Transverse colon (tissue), 4 donors: ENCODE results near the gene DNLZ.

Source experiments
- EP300 ChIP-seq: sonication (generic); formaldehyde crosslinking; IDR thresholded peaks from one replicate; pipeline ENCODE4 v1.6.1; 2017; ENCODE audit warnings: antibody characterized with exemption, low read depth
- POLR2A ChIP-seq: fragments of 450-650 bp; IDR thresholded peaks from one replicate; pipeline ENCODE4 v1.6.1; 2016; ENCODE audit warnings: antibody characterized with exemption, mild to moderate bottlenecking, moderate library complexity
- POLR2AphosphoS5 ChIP-seq, 3 donors: sonication (generic); formaldehyde crosslinking; IDR thresholded peaks; one replicate each; pipeline ENCODE4 v1.6.1; 2016; ENCODE audit warnings: antibody characterized with exemption in 3 of 3
- TF ChIP-seq, protein P1 (sequence below), 5 experiments: fragments of 200-600 bp in 3 of 5; fragments of 450-650 bp in 2 of 5; sonication (generic) in 3 of 5; IDR thresholded peaks; 1 replicate in 2 of 5; 2 replicates in 3 of 5; pipeline ENCODE4 v1.5.1; 2016 to 2017; ENCODE audit warnings: antibody characterized with exemption in 5 of 5, inconsistent platforms in 3 of 5, mild to moderate bottlenecking in 2 of 5, moderate library complexity in 1 of 5

DNA sequence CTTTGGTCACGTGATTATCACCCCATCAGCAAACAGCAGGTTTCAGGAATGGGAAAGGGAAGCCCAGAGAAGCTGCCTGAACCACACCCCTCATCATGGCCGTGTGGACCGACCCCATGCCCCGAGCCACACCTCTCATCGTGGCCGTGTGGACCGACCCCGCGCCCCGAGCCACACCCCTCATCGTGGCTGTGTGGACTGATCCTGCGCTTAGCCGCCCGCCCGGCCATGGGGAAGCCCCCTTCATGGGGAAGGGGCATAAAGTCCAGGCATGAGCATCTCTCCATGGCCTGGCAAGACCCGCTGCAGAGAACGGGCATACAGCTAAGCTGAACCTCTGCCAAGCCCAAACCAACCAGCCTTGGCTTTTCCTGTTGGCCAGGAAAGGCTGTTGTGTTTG lies 30.0 kb upstream of the DNLZ start:
- TF ChIP-seq, protein P1, sequence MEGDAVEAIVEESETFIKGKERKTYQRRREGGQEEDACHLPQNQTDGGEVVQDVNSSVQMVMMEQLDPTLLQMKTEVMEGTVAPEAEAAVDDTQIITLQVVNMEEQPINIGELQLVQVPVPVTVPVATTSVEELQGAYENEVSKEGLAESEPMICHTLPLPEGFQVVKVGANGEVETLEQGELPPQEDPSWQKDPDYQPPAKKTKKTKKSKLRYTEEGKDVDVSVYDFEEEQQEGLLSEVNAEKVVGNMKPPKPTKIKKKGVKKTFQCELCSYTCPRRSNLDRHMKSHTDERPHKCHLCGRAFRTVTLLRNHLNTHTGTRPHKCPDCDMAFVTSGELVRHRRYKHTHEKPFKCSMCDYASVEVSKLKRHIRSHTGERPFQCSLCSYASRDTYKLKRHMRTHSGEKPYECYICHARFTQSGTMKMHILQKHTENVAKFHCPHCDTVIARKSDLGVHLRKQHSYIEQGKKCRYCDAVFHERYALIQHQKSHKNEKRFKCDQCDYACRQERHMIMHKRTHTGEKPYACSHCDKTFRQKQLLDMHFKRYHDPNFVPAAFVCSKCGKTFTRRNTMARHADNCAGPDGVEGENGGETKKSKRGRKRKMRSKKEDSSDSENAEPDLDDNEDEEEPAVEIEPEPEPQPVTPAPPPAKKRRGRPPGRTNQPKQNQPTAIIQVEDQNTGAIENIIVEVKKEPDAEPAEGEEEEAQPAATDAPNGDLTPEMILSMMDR (IDR thresholded peaks at IDR 0.05): no peak
- no peak for TF ChIP-seq POLR2A
- no peak for TF ChIP-seq POLR2AphosphoS5 (IDR thresholded peaks at IDR 0.05)
- no peak for TF ChIP-seq EP300
